Inferior parietal cortex (tissue), 1 donor: ENCODE measurements around the gene KIF26B.

Experiments
- DNase-seq: peaks from one replicate; pipeline ENCODE4 v3.0.0-alpha.2; 2016; ENCODE audit errors: extremely low spot score

The KIF26B gene

GRCh38 chr1:245132771-245133170 lies 22.0 kb upstream of the KIF26B start:
- no peak for DNase-seq

- no peak for DNase-seq
Observed at GRCh38 chr1:245133995-245134715, 20.6 kb upstream of the KIF26B start.

GRCh38 chr1:245142171-245142798 lies 12.5 kb upstream of the KIF26B start:
- DNase-seq, result no peak

GRCh38 chr1:245142976-245143375 lies 11.8 kb upstream of the KIF26B start:
- no peak for DNase-seq

- DNase-seq, result no peak
Observed at GRCh38 chr1:245143849-245144248, 10.9 kb upstream of the KIF26B start.

GRCh38 chr1:245148069-245148468 lies 6.7 kb upstream of the KIF26B start:
- no peak for DNase-seq

- no peak for DNase-seq
Observed at GRCh38 chr1:245148861-245149260, 5.9 kb upstream of the KIF26B start.

GRCh38 chr1:245153081-245153551 lies 1.7 kb upstream of the KIF26B start:
- peak; percentile 89 for DNase-seq

- no peak for DNase-seq
Observed at GRCh38 chr1:245153552-245154428, 995 bp upstream of the KIF26B start.

- no peak for DNase-seq
Observed at GRCh38 chr1:245155272-245156040, 671 bp downstream of the KIF26B start.

- DNase-seq, result peak; percentile 62
Observed at GRCh38 chr1:245156041-245156735, 1.4 kb downstream of the KIF26B start.

GRCh38 chr1:245156736-245157505 lies 2.1 kb downstream of the KIF26B start:
- DNase-seq, result peak; percentile 26

GRCh38 chr1:245158913-245159312 lies 4.1 kb downstream of the KIF26B start:
- DNase-seq, result no peak

GRCh38 chr1:245160288-245160687 lies 5.5 kb downstream of the KIF26B start:
- DNase-seq, result no peak

GRCh38 chr1:245160741-245161400 lies 6.1 kb downstream of the KIF26B start:
- no peak for DNase-seq

- no peak for DNase-seq
Observed at GRCh38 chr1:245161866-245162265, 7.1 kb downstream of the KIF26B start.

GRCh38 chr1:245166471-245166885 lies 11.7 kb downstream of the KIF26B start:
- DNase-seq, result no peak

- DNase-seq, result no peak
Observed at GRCh38 chr1:245168086-245168485, 13.3 kb downstream of the KIF26B start.

GRCh38 chr1:245168906-245169305 lies 14.1 kb downstream of the KIF26B start:
- DNase-seq, result no peak

- DNase-seq, result no peak
Observed at GRCh38 chr1:245169376-245169775, 14.6 kb downstream of the KIF26B start.
